Stimulated activated naive CD8-positive, alpha-beta T cell treated with anti-CD3 and anti-CD28 coated beads, Interleukin-15, Interleukin-2, amounts not matched to agents 100 U/mL and 50 U/mL, for 24 hours (primary cell): Measurements from ENCODE around the gene PTPRD.

Experiments
- ATAC-seq: fragments of 150-1000 bp; cut with Tn5 transposase; one replicate; pipeline ENCODE4 v1.10.0; 2021
- DNase-seq: peaks from one replicate; pipeline ENCODE4 v3.0.0; 2021

Gene PTPRD

DNA sequence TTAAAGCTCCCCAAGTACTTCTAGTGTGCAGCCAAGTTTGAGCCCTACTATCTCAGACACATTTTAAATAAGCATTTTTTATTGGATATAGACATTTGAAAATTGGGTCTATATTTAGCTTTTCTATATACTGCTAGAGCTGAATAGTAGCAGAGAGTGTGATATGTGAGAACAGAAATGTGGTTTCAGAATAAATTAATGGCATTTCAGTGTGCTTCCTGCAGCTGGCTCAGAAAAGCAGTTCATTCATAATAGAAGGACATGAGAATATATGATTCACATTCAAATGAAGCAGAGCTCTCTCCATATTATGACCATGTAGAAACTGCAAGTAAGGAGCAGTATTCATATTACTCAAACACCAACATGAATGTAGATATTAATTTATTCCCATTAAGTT, 464.0 kb downstream of the PTPRD start:
- DNase-seq (no peak), ATAC-seq (no peak)

DNA sequence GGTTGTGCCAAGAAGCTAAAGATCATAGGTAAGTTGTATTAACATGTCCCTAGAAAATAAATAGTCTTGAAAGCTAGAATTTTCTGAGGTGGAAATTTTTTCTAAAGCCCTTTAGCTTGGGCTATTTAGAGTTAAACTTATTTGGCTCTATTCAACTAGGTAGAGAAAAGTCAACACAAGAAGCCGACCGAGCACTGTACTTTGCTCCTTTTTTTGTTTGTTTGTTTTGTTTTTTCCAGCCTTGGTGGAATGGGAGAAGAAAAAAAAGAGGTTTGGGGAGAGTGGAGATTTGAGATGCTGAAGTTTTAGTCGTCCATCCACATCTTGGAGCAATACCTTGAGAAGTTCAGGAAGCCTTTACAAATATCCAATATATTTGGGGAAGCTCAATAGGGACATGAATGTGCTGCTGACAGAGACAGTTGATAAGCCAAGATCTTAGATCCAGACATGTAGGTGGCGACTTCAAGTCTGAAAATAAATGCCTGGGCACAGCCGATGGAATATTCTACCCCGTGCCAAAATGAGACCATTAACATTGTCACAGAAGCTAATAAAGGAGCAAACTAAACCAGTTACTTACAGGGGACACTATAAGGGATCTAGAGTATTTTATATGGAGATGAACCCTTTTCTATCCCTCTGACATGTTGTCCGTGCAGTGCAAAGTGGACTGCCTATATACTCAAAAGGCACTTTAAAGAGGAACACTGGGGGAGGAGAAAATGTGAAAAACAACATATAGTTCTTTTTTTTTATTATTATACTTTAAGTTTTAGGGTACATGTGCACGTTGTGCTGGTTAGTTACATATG, 466.1 kb downstream of the PTPRD start:
- DNase-seq (no peak), ATAC-seq (no peak)

DNA sequence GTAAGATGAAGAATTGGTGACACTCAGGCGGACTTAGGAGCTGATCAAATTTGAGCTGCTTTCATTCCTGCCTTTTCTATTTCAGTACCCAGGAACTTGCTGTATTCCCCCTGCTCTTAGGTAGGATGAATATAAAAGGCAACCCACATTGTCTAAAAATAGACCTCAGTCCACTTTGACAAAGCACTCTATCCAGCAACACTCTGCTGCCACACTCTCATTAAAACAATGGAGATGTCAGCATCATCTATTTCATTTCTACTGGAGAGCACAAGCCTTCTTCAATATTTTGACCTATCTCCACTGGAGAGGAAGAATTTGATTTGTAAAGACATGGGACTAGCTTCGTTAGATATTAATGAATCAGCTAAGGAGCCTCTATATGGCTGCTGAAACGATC, 468.4 kb downstream of the PTPRD start:
- DNase-seq = no peak
- ATAC-seq = no peak

DNA sequence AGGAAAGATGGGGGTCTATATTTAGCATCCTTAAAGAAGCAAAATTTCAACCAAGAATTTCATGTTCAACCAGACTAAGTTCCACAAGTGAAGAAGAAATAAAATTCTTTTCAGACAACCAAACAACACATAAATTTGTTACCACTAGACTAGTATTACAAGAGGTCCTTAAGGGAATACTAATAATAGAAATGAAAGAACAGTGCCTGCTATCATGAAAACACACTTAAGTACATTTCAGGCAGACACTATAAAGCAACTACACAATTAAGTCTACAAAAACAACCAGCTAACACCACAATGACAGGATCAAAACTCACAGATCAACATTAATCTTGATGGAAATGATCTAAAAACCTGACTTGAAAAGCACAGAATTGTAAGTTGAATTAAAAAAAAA, 477.2 kb downstream of the PTPRD start:
- DNase-seq (no peak), ATAC-seq (no peak)

DNA sequence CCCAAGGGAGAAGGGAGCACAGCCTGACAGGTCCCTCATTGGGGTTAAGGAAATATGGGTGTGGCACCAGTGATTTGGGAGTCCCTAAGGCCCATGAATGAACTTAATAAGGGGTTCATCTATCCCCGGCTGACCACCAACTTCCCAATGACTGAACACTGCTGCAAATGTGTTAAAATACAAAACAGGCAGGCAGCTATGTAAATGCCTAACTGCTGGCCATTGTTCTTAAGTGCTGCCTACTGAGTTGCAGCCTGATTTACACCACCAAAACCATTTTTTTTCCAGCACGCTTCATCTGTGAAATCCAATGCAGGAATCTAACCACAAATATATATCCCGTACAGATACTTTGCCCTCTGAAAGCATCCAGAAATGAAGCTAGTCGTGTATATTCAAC, 478.5 kb downstream of the PTPRD start:
- no peak for ATAC-seq
- no peak for DNase-seq

DNA sequence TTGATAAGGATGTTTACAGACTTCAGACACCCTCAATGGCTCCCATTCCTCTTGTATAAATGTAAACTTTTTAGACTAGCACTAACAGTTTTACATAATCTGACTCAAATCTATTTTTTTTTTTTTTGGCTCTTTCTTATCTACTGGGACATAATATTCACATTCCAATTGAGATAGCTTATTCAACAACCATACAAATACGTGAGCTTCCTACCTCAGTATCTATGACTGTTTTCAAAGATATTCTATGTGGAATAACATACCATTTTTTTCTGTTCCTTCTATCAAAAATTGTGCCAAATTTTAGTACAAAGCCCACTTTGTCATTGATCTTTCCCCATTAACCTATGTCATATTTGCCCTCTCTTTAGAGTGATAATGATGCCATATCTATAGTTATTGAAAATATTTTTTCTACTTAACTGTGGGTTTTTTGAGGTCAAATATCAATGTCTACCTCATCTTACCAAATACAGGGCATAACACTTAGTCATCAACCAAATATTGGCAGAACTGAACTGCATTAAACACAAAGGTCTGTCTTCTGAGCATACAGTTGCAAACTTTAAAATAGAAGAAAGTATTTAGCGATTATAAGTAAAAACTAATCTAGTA, 482.6 kb downstream of the PTPRD start:
- no peak for ATAC-seq
- no peak for DNase-seq

DNA sequence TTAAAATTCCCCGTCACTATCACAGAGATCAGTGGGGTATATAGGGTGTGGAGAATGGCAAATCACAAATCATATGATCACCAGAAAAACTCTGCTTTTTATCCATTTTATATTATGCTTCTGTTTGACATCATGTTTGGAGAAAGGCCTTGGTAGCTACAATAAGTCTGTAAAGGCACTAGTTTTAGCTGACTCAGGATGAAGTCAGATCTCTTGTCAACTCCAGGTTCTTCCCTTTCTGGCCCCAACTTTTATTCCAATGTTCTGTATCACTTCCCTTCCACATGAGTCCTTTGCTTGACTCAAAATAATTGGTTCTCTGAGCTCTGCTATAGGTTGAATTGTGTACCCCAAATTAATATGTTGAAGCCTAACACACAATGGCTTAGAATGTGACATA, 484.9 kb downstream of the PTPRD start:
- DNase-seq = no peak
- no peak for ATAC-seq

DNA sequence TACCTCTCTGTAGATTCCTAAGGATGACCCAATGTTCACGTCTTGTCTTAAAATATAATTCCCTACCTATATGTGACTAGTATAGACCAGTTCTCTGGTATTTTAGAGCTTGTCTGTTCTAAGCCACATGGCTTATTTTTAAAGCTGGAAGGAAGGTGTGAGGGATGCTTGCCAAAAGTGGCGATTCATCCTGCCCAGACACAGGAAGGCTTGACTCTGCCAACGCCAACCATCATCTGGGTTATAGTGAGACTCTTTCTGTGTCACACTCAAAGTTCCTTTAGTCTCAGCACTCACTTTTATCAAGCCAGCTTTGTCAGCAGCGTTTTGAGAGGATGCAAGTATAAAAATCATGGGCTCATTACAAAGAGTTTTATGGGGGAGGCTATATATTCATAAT, 500.0 kb downstream of the PTPRD start:
- DNase-seq (no peak), ATAC-seq (no peak)

DNA sequence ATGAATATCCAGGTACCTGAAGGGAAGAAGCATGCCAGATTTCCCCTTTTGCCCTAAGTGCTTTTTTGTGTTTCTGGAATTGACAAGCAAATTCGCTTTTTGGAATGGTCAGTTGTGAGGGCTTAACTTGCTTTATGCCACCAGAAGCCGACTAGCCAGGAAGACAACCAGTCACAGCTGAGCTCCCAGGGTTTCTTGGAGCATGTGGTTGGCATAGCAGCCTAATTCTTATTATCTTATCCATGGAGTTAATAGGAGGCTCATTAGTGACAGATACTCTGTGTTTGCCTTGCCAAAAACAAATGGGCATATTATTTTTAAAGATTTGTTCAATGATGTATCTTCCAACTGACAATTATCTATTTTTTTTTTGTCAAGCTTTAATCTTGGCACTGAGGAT, 500.7 kb downstream of the PTPRD start:
- DNase-seq = no peak
- no peak for ATAC-seq

DNA sequence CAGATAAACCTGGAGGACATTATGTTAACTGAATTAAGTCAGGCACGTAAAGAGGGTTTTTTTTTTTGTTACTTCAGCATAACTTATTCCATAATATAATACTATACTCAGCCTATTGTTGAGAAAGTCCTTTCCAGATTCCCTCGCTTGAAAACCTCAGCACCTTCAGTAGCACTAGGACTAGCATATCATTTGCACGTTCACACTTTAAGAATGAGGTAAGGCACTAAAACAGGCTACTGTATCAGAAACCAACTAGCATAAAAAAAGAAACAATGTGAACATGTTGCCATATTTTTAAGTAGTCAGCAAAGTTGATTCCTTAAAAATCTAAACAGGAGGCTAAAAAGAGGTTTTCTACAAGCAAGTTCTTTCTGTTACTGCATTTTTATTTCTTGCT, 504.0 kb downstream of the PTPRD start:
- no peak for ATAC-seq
- no peak for DNase-seq

DNA sequence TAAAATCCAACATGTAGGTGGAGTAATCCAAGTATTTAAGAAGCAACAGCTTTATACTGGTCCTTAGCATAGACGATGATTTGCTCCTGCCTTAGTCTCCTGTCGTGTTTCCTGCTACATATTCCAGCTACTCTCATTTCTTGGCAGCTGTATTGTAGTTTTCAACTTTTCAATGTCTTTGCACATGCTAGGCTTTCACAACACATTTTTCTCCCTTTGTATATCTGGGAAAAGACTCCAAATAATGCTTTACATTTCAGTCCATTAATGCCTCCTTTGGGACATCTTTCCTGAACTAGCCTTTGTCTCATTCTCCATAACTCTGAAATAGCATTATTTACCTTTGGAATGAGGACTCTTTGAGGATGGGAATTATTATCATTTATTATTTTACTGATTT, 508.0 kb downstream of the PTPRD start:
- ATAC-seq = no peak
- DNase-seq = no peak

DNA sequence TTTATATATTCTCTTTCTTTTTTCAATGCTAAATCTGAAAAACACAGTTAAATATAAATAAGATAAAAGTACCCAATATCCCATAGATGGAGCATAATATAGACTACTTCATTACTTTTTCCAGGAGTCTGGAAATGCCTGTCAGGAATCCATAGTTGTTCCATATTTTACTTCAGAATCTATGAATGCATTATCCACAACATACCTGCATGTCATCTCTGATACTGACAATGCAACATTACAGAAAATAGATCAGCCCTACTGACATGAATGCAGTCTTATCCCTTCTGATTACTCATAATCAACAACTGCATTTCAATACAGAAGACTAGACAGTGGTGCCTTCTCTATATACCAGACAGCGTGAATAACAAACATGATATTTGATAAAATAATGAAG, 517.6 kb downstream of the PTPRD start:
- ATAC-seq = no peak
- DNase-seq = no peak

DNA sequence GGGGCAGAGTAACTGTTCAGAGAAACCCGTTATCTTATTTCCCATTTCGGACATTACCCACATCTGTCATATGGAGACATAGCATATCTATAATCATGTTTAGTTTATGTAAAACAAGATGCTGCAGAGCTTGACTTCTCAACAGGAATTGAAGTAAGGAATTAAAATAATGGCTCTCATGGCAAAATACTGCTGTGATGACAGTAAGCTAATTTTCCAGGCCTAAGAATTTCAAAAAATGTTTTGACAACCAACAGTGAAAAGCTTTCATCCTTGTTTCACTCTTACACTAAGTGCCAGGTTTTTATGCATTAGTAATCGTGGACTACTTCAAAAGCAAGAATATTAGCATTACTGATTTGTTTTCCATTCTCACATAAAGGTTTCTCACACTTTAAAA, 518.2 kb downstream of the PTPRD start:
- ATAC-seq = no peak
- no peak for DNase-seq

DNA sequence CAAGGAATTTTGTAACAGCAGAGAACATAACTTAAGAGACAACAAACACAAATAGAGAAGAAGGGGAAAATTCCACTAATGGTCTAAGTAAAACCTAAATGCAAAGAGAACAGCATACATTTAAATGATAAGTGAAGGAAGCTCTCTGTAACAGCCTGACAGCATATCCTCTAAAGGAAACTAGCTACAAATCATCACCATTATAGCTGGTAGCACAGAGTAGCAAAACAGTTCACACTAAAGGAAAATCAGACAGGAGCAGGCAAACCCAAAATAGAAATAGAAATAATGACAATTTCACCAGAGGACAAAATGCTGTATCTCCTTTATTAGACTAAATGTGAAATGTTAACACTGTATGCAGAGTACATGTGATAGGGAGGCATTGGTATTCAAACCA, 532.8 kb downstream of the PTPRD start:
- DNase-seq (no peak), ATAC-seq (no peak)

DNA sequence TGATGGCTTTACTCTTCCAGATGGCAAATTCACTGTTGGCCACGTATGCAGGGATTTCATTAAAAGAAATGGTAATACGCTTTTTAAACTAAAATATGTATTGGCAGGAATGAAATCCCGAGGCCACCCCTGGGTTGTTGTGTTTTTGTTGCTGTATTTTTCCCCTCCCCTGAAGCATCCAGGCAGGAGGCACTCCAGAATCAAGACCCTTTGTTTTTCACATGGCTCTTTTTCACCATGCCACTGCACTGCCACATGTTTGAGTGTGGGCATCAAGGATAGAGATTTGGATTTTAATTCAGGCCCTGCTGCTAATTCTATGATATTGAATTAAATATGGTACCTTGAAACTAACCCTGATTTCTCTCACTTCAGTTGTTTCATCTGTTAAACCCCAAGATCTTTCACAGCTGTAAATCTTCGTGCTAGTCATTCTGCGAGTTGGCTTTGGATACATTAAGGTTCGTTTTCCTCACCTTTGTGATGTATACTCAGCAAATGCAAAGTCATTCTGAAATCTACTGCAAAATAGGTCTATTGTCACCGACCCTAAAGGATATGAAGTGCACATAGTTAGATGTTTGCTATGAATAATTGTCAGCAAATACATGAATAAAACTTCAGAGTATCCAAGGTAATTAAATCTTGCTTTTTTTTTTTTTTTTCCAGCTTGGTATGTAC, 533.4 kb downstream of the PTPRD start:
- DNase-seq = no peak
- ATAC-seq = no peak

DNA sequence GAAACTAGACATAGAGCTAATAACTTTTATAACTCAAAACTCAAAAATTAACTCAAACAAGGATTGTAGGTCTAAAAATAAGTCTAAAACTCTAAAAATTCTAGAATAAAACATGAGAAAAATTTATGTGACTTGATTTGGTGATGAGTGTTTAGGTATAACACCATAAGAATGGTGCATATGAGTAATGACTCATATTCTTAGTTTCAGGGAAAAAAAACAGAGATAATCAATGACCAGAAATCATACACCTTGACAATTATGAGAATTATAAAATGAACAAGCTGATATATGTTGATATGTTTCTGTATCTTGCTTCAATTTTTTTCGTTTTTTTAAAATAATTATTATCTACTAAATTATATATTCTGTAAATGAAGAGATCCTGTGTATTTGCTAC, 541.2 kb downstream of the PTPRD start:
- ATAC-seq (no peak), DNase-seq (no peak)

DNA sequence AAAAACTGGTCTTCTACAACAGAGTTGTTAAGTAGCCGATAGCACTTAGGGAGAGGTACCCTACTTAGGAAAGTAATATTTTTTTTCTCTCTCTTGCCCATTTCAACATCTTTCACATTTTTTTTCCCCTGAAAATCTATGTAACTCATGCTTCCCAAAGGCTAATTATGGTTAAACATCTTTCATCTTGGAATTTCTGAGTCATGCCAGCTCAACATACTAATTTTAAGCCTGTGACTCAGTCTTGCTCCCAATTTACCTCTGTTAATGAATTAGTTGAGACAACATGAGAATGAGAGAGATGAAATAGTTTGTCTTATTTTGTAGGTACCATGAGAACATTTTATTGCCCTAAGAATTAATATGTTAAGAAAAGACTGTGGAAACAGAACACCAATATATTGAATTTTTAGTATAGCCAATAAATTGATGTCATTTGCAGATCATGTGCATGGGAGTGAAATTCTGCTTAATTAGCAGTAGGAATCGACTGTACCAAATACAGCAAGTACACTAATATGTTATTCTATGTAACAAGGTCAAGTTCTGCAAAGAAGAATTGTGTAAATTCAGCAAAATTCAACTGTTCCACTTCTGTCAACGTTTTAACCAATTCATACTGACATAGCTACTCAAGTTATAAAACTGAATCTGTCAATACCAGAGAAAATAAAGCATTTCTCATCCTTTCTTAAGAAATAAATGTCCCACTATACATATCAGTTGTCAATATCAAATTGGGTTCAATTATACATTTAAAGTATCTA, 550.0 kb downstream of the PTPRD start:
- ATAC-seq = no peak
- no peak for DNase-seq

DNA sequence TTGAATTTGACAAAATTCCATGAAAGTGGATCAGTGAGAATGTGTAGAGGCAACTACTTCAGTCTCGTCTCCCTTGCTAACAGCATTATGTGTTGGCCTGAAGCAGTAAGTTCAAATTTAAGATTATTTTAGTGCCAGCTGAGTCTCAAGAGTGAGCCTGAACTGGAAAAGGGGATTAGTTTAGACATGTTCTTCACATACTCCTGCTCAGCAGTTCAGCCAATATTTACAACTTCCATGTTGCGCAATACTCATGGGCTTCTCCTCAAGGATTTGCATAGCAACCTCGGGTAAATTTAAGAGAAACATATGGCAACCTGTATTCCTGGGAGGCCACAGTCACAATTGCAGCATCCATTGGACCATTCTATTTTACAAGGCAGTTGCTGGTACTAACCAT, 553.8 kb downstream of the PTPRD start:
- ATAC-seq (no peak), DNase-seq (no peak)

DNA sequence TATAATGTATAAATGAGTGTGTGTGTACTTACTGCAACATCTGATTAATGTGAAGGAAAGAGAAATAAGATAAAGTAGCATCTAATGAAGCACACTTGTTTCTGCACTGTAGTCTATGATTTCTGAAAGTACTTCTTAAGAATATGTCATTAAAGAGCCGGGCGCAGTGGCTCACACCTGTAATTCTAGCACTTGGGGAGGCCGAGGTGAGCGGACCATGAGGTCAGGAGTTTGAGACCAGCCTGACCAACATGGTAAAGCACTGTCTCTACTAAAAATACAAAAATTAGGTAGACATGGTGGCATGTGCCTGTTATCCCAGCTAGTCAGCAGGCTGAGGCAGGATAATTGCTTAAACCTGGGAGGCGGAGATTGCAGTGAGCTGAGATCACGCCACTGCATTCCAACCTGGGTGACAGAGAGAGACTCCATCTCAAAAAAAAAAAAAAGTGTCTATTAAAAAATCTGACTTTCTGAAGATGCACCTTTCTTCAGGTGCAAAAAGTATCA, 556.9 kb downstream of the PTPRD start:
- ATAC-seq = no peak

DNA sequence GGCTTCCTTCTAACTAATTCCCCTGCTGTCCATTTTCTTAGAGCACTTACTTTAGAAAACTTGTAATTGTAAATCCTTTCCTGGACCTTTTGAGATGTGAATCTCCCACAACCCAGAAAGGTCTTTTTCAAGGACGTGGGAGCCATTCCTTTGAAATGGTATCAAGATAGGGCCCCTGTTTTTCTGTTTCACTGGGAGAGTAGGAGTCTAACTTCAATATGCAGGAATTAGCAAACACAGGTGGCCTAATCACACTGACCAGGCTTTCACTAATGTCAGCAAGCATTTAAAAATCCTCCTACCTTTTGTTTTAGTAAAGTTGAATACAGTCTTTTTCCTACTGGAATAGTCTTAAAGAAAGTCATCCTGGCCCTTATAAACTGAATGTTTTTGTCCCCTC, 558.3 kb downstream of the PTPRD start:
- no peak for DNase-seq
- no peak for ATAC-seq

More for the DNA sequence above, 556.9 kb downstream of the PTPRD start:
- no peak for DNase-seq

DNA sequence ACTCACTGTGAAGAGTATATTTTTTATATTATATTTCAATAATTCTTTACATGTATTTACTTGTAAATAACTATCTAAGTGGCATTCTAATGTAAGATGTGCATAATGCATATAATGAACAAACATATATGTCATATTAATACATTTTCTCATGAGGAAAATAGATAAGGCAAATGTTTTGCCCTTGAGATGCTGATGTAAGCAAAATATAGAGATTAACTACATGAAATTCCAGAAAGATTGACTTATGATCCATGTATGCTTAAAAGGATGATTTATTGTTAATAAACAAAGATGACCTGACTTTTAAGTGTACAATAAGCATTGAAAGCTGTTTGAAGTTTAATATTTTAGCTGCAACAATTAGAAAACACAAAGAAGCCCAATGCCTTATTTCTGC, 559.9 kb downstream of the PTPRD start:
- ATAC-seq (no peak), DNase-seq (no peak)

DNA sequence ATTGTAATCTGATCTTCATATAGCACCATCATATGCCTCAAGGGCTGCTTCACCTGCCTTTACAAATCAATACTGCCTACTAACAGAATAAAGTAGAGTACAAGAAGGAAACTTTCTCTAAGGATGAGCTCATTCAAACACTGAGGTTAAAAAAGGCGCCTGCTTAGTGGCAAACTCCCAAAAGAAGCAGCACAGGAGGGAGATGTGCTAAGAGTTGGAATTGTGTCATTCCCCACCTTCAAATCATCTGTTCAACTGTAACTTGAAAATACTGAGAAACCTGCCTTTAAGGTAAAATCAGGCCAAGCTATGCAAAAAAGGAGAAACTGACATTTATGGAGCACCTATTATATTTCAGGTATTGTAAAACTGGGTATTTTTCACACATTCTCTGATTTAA, 560.6 kb downstream of the PTPRD start:
- ATAC-seq (no peak), DNase-seq (no peak)

DNA sequence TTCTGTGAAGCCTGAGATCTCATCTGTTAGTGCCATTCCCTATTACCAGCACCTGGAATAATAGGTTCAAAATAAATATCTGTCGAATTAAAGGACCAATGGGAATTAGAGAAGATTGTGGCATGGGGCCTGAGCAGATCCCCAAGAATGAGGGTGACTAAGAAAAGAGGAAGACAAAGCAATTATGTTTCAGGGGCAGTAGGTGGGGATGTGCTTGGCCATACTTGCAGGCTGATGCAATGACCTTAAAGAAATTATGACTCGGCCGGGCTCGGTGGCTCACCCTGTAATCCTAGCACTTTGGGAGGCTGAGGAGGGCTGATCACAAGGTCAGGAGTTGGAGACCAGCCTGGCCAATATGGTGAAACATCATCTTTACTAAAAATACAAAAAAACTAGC, 562.8 kb downstream of the PTPRD start:
- DNase-seq (no peak), ATAC-seq (no peak)
